HG03095 (cell line): ENCODE measurements around the gene ARMC2.
"Not testable (repeated sequence)": the region's sequence is repeated elsewhere in the genome, so short reads cannot be mapped to it uniquely, and the experiment has no call there.

Experiments
- ATAC-seq: cut with Tn5 transposase; IDR thresholded peaks from one replicate; pipeline ENCODE4 v1.9.1; 2021; ENCODE audit warnings: moderate library complexity; ENCODE audit not compliant: unreplicated experiment

ARMC2 gene

GRCh38 chr6:108948181-108948661, 100.0 kb downstream of the ARMC2 start:
- ATAC-seq = no peak

GRCh38 chr6:108951351-108951953, 103.2 kb downstream of the ARMC2 start:
- no peak for ATAC-seq

- no peak for ATAC-seq
These were observed 104.7 kb downstream of the ARMC2 start for GRCh38 chr6:108952776-108953486.

GRCh38 chr6:108953681-108954080, 105.5 kb downstream of the ARMC2 start:
- no peak for ATAC-seq

- ATAC-seq = no peak
These were observed 107.2 kb downstream of the ARMC2 start for GRCh38 chr6:108955329-108955949.

GRCh38 chr6:108957221-108957620, 109.0 kb downstream of the ARMC2 start:
- no peak for ATAC-seq

GRCh38 chr6:108958900-108959770, 110.9 kb downstream of the ARMC2 start:
- no peak for ATAC-seq

DNA sequence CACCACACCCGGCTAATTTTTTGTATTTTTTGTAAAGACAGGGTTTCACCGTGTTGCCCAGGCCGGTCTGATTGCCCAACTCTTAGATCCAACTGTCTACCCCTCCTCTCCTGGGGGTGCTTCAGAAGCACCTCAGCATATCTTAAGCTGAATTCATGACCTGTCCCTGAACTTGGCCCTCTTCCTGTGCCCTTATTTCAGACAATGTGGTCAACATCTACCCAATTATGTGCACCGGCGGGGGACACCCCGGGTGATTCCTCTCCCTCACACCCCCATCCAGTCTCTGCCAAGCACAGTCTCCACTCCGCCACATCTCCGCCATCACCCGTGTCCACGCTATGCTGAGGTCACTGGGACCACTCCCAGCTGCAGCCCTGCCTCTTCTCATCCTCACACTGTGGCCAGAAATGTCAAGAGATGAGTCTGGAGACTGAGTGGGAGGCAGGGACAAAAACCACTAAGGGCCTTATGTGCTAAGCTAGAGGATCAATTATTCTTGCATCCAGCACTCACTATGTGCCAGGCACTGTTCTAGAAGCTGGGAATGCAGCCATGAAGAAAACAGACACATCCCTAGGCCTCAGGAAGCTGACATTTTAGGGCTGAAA, 111.9 kb downstream of the ARMC2 start:
- ATAC-seq = no peak

- ATAC-seq = no peak
These were observed 112.4 kb downstream of the ARMC2 start for GRCh38 chr6:108960601-108961000.

DNA sequence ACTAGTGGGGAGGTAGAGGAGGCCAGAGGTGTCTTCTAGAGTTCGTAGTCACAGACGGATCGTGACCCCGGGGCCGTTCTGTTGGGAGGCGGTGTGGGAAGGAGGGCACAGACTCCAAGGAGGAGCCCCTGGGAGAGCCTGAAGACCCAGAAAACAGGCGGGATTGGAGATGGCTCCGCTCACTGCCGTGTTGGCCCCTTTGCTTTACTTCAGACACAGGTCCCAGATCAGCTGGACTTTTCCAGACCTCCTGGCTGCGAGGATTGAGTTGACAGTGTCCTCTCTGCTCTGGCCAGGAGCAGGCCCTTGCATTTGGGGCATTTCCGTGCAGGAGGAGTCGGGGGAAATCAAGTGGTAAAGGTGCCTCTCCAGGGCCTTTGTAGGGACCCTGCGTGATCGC, 112.9 kb downstream of the ARMC2 start:
- no peak for ATAC-seq

- no peak for ATAC-seq
These were observed 113.8 kb downstream of the ARMC2 start for GRCh38 chr6:108961985-108962384.

- ATAC-seq = no peak
These were observed 118.0 kb downstream of the ARMC2 start for GRCh38 chr6:108966251-108966650.

DNA sequence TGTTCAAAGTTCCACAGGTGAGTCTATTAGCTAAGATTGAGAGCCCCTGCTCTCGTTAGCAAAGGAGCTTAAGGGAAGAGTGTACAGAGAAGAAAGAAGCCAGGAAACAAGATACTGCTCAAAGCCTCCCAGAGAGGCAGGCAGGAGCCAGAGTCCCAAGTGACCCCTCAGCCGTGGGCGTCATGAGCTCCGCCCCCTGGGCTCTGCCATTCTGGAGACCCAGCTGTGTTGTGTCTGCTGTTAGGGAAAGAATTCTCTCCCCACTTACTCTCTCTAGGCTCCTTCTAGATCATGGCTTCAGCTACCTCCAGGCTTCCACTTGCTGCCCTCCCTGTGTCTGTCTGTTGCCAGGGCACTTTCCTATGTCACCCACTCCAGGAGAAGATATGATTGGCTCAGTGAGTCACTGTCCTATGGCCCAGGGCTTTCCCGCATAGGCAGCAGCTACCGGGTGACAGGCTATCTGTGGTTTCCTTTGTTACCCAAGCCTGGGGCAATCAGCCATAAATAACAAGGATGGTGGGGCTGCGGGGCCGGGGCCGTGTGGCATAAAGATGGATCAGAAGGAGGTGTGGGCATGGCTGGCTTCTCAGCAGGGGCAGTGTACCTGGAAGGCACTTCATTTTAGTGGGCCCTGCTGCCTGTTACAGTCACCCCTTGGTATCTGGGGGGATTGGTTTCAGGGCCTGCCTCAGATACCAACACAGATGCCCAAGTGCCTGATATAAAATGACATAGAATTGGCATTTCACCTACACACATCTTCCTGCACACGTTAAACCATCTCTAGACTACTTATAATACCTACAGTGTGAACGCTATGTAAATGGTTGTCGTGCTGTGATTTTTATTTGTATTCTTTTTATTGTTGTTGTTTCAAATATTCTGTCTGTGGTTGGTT, 118.9 kb downstream of the ARMC2 start:
- no peak for ATAC-seq

DNA sequence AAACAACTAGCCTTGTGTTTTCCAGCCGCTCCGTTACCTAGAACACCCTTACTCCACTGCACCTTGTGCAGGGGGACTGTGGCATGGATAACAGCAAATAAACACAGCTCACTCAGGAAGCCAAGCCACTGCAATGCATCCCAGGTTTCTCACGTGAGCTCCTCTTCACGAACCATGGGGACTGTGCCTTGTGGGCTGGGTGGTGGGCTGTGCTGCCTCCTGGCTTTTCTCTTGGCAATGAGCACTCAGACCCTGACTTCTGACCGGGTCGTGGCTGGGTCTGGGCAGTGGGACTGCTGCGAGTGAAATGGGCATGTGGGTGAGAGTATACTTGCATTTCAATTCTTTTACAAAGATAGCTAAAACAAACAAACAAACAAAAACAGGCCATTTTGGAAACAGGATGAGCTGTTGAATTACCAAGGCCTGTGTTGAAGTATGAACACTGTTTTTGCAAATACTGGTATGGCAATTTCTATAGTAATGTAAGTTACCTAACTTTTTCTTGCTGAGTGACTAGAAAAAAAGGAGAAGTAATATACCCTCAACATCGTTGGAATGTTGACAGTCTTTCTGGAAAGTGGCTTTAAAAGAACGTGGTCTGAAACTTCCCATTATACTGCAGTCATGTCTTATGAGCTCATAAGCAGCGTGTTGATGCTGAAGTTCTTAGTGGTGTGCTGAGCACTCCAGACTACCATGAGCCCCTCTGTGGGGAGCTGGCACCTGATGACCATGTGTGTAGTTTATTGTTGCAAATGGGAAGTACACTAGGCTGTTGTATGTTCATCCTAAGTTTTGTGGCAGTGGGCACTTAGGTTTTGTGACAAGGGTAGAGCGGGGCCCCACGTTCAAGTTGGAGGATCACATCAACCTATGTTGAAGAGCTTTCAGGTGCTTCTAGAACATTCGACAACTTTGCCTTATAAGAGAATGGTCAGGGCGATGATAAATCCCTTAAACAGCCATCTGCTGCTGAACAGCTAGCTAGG, 120.4 kb downstream of the ARMC2 start:
- no peak for ATAC-seq

- ATAC-seq = no peak
These were observed 121.6 kb downstream of the ARMC2 start for GRCh38 chr6:108969776-108970175.

DNA sequence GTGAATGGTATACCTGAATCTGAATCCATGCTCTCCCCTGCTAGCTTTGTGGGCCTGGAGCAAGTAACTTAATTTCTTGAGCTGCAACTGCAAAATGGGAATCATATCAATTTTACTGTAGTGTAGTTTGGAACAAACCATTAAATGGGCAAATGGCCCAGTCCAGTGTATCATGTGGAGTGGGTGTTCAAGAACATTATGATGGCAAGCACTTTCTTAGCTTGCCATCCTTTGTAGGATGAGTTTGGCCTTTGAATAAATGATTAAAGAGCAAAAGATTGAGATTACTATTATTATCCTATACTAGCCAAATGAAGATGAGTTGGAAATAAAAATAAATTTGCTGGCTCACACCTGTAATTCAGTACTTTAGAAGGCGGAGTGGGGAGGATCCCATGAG, 126.0 kb downstream of the ARMC2 start:
- ATAC-seq = no peak

DNA sequence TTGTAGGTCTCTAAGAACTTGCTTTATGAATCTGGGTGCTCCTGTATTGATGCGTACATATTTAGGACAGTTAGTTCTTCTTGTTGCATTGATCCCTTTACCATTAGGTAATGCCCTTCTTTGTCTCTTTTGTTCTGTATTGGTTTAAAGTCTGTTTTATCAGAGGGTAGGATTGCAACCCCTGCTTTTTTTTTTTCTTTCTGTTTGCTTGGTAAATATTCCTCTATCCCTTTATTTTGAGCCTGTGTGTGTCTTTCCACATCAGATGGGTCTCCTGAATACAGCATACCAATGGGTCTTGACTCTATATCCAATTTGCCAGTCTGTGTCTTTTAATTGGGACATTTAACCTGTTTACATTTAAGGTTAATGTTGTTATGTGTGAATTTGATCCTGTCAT, 130.4 kb downstream of the ARMC2 start:
- ATAC-seq = not testable (repeated sequence)
